GM21423 (cell line): ENCODE measurements around the gene PTPRN2.
"Not testable (repeated sequence)": the region's sequence is repeated elsewhere in the genome, so short reads cannot be mapped to it uniquely, and the experiment has no call there.

Experiments used
- ATAC-seq: cut with Tn5 transposase; IDR thresholded peaks from one replicate; pipeline ENCODE4 v1.9.1; 2021; ENCODE audit warnings: mild to moderate bottlenecking, moderate library complexity; ENCODE audit not compliant: unreplicated experiment

PTPRN2 gene

DNA sequence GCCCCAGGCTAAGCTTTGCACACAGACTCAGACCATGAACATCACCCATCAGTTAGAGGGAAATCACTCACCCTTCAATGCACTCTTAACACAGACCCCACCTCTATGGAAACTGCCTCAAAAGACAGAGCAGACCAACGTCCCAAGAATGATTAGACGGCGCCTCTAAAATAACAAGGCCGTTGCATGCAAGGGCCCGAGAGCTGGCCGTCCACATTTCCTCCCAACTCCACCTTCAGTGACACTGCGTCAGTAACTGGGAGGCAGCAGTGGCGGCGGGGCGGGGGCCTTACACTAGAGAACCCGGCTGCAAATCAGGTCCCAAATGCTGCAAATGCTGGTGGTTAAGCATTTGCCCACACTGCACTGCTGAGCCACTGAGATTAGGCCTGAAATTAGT is 115.0 kb downstream of the PTPRN2 start:
- ATAC-seq = no peak

DNA sequence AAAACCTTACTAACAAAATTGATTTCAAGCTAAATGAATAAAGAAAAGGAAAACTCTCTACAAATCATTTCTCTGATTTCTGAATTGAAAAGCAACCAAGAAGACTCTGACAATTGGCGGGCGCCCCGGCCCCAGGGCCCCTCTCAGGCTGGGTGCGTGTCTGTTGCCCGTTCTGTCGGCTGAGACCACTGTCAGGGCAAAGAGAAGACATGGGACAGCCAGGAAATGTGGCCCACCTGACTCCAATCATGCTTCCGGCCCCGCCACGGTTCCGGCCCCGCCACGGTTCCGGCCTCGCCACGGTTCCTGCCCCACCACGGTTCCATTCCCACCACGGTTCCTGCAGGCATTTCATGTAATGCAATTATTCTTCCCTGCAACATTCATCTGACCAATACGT is 115.9 kb downstream of the PTPRN2 start:
- no peak for ATAC-seq

DNA sequence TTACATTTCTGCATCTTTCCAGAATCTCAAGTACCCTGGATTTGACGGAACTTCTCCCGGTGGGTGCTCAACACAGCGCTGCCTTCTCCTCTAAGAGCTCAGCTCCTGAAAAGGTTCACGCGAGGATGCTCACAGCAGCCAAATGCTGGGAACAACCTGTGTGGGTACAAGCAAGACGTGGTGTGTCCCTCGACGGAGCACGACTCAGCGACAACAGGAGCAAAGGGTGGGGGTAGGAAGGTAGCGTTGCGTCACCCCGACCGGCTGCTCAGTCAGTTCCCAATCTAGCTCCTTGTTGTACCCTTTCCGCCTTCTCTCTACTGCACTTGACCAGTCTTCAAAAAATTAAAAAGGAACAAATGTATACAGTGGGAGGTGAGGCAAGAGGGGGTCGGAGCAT is 117.3 kb downstream of the PTPRN2 start:
- no peak for ATAC-seq

DNA sequence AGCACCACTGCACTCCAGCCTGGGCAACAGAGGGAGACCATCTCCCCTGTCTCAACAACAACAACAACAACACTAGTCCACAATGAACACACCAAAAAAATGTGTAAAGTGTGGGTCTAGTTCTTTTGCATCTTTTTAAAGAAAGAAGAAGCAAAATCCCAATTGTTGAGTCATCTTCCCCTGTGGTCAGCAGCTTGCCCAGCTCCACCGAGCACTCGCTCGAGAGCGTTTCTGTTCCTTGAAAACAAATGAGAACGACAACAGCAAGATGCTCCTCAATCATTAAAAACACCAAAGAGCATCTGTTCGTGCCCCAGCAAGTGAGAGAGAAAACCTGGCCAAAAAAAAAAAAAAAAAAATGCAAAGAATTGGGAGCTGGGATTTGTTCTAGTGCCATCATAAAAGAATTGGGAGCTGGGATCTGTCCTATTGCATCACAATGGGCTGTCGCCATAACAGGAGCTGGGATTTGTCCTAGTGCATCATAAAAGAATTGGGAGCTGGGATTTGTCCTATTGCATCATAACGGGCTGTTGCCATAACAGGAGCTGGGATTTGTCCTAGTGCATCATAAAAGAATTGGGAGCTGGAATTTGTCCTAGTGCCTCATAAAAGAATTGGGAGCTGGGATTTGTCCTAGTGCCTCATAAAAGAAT is 118.1 kb downstream of the PTPRN2 start:
- no peak for ATAC-seq

DNA sequence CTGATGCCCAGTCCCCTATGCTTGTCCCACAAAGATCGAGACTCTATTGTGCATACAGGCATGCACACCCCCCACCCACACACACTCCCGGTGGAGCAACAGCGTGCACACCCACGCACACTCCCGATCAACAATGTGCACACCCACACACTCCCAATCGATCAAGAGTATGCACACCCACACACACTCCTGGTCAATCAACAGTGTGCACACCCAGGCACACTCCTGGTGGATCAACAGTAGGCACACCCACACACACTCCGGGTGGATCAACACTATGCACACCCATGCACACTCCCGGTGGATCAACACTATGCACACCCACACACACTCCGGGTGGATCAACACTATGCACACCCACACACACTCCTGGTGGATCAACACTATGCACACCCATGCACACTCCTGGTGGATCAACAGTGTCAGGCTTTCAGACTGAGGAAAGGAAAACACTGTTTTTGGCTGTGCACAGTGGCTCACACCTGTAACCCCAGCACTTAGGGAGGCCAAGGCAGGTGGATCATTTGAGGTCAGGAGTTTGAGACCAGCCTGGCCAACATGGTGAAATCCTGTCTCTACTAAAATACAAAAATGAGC is 118.8 kb downstream of the PTPRN2 start:
- no peak for ATAC-seq

DNA sequence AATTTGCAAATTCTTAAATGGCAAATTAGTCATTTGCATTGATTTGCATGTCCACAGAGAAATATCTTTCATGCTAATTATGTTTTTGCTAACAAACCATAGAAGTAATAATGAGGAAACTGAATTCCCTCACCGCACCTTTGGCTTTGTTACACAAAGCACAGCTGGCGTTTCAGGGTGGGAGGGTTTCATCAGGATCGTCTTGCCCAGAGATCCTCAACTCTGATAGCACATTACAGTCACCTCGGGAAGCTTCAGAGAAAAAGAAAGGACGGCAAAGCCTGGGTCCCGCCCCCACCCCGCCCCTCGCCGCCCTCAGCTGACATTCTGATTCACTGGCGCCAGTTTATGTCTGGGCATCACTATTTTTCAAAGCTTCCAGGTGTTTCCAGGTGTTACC is 119.4 kb downstream of the PTPRN2 start:
- ATAC-seq = no peak

DNA sequence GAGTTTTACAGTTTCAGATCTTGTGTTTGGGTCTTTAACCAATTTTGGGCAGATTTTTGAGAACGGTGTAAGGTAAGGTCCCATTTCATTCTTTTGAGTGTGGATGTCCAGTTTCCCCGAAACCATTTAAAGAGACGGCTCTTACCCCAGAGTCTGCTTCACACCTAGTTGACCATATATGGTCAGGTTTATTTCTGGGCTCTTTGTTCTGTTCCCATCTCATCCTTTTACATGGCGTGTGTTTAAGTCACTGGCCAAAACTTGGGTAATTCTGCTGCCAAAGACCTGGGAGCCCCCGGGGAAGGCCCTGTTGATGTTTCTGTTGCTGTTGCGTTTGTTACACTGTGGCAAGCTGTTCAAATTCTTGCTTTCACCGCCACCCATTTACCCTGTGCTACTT is 120.1 kb downstream of the PTPRN2 start:
- no peak for ATAC-seq

DNA sequence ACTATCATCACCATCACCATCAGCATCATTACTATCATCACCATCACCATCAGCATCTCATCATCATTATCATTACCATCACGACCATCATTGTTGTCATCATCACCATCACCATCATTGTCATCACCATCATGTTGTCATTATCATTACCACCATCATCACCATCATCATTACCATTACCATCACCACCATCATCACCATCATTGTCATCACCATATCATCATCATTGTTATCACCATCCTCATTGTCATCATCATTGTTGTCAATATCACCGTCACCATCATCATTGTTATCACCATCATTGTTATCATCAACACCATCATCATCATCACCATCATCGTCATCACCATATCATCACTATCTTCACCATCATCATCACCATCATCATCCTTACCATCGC is 124.3 kb downstream of the PTPRN2 start:
- ATAC-seq = no peak

DNA sequence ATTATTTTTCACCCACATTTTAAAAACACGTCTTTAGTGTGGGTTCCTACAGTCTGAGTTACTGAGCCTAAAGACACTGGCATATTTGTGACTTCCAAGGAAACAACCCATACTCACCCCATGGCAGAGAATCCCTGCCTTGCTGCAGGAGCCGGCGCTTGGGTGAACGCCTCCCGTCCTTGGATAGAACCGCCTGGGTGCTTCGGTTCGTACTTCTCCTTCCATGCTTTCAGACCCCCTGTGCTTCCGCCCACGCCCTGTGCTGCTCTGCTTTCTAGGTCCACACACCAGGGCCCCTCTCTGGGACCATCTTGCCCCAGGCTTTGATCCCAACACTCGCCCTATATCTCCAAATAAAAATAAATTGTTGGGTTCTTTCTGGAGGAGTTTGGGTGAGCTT is 125.8 kb downstream of the PTPRN2 start:
- ATAC-seq = no peak

DNA sequence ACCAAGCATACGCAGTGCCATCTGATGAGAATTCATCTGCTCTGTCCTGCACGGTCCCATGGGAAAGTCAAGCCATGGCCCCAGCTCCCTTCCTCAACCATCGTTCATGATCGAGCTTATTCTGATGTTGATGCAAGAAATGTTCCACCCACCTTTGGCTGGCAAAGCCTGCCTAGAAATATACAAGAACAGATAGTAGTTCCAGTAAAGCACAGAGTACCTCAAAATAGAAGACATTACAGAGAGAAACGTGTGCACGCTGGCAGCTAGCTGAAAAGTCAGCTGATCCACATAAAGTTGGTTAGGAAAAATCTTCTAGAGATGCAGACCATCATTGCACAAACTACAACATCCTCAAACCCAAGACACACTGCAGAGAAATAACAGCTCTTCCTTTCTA is 127.0 kb downstream of the PTPRN2 start:
- no peak for ATAC-seq

DNA sequence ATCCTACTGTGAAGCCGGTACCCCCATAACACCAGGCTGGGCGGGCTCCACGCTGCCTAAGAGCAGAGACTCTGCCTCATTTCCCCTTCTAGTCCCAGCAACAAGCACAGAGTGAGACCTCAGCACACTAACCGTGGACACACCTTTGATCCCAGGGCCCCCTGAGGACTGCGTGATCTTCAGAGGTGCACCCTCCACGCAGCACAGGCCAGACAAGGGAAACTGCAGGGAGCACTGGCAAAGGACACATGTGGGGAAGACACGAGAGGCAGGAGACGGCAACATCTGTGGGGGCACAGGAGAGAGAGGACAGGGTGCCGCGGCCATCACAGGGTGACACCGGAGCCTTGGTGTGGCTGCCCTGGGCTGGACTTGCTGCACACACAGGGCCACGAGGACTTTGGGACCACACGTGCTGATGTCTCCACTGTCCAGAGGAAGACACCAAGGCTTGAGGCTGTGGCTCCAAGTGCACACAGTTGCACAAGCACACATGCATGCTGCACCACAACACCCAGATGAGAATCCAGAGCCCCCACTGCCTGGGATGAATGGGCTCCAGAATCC is 128.8 kb downstream of the PTPRN2 start:
- ATAC-seq = no peak

DNA sequence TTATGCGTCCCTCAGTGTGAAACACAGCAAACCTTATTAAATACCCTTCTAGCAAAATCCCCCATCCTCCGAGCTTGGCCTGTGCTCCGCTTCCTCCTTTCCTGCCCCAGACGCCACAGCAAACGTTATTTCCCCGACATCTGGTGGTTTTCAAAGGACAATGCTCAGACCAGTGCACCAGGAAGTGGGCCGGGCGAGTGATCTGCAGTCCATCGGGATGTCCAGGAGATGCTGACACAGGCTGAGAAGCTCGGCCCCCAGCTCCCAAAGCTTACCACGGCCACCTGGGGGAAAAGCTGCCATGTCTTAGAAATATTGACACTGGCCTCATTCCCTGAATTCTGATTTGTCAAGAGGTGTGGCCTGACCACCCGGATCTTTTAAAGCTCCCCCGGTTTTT is 129.5 kb downstream of the PTPRN2 start:
- no peak for ATAC-seq

DNA sequence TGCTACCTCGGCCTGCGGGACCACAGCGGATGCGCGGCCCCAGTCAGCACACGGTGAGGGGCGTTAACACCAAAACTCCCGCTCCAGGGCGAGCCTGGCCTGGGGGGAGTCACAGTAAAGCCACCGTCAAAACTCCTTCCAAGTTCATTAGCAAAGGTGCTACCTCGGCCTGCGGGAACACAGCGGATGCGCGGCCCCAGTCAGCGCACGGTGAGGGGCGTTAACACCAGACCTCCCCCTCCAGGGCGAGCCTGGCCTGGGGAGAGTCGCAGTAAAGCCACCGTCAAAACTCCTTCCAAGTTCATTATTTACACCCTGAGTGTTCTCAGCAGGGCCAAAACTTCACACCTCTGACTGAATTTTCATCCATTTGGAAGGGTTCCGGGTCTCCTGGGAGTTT is 130.0 kb downstream of the PTPRN2 start:
- ATAC-seq = not testable (repeated sequence)

DNA sequence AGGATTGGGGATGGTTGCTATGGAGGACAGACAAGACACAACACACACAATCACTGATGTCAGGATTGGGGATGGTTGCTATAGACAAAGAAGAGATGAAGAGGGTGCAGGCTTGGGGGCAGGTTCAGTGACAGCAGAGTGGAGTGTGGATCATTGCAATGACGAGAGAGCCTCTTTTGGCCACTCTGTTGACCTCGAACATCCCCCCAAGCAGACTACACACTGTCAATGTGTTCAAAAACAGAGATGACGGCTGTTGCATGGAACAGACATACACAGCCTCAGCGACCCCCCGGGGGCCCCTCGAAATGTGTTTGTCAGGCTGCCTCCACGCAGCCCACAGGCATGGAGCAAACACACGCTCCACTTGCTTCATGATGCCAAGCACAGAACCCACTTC is 133.0 kb downstream of the PTPRN2 start:
- no peak for ATAC-seq

DNA sequence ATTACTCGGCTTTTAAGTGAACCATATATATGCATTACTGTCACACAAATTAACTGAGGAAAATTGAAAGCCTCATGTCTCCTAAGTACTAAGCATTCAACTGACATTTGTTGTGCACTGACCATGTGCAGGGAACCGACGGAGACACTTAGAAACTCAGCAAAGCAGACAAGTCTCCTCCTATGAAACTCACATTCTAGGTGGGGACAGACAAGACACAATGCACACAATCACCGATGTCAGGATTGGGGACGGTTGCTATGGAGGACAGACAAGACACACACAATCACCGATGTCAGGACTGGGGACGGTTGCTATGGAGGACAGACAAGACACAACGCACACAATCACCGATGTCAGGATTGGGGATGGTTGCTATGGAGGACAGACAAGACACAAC is 134.0 kb downstream of the PTPRN2 start:
- ATAC-seq = no peak

DNA sequence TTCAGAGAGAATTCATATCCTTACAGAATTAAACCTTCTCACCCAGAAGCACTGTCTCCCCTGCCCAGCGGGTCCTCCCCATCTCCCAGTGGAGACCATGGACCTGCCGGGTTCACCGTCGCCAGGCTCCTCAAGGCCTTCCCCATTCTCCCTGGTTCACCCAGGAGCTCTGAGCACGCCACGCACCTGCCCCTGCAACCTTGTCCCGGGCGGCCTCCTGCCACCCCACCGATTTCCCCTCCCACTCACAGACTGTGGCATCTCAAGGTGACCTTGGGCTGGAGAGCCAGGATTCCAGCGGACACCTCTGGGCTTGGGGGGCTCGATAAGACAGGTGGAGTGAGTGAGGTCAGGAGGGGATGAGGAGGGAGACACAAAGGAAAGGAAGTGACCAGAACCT is 135.3 kb downstream of the PTPRN2 start:
- ATAC-seq = no peak

DNA sequence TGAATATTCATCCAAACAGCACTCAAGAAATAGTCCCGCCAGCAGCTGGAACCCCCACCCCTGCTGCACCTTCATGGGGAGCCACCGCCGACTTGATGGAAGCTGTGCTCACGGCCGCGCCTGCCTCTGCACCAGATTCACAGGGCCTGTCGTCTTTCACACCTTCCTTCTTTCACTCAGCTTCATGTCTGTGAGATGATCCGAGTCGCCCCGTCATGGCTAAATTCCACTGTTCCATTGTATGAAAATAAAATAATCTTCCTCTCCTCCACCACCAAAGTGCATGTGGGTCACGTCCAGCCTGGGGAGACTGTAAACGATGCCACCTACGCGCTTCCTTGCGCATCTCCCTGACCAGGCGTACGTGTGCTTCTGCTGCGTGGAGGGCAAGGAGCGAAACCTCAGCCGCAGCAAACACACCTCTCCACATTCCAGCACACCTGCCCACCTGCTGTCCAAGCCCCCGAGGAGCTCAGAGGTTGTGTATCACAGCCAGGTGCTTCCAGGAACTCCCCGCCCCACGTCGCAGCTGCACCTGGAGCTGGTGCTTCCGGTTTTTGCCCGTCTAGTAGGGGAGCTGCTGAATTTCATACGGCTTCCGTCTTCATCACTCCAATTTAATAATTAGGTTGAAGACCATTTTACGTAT is 137.0 kb downstream of the PTPRN2 start:
- no peak for ATAC-seq

DNA sequence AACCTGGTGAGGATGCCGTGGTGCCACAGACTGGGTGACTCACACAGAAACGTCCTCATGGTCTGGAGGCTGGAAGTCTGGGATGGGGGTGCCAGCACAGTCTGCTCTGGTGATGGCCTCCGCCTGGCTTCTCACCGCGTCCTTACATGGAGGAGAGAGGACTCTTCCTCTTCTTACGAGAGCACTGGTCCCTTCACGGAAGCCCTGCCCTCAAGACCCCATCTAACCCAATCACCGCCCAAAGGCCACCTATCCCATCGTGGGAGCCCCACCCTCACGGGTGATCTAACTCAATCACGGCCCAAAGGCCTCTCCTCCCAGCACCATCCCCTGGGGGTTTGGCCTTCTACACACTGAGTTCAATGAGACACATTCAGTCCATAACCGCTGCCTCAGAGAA is 137.7 kb downstream of the PTPRN2 start:
- no peak for ATAC-seq

DNA sequence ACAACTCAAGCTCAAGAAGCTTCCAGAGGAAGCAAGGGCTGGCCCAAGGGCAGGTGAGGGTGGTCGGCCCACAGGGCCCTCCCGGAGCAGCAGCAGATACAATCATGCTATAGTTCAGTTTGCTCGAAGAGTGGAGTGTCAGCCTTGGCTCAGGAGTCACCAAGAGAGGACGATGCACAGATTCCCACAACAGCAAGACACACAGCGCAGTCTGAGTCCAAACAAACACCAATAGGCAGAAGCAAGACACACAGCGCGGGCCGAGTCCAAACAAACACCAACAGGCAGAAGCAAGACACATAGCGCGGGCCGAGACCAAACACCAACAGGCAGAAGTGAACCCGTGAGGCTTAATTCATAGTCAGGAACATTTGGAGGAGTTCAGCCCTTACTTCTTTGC is 138.4 kb downstream of the PTPRN2 start:
- ATAC-seq = no peak

DNA sequence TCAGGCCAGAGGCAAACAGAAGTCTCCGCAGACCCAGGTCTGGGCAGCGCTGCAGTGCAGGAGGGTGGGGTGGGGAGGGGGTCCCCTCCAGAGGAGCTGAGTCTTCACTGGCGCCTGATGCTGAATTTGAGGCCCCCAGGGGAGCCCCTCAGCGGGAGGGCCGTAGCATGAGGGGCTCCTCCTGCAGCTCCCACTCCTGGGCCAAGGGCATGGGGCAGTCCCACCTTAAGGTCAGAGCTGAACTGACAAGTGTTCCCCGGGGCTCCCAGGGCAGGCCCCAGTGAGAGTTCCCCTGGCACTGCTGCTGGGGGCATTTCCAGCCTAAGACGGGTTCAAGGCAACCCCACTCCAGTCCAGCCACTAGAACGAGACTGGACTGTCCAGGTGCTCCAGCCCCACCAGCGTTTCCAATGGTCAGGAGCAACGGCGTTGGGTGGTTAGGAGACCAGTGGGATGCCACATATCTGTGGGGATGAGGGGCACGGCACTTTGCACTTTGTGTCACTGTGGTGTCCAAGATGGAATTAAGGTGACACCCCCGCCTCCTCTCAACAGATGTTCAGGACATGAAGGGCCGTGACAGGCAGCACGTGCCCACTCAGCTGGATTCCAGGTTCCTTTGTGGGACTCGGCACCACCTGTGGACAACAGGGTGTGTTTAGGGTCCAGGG is 139.1 kb downstream of the PTPRN2 start:
- no peak for ATAC-seq

DNA sequence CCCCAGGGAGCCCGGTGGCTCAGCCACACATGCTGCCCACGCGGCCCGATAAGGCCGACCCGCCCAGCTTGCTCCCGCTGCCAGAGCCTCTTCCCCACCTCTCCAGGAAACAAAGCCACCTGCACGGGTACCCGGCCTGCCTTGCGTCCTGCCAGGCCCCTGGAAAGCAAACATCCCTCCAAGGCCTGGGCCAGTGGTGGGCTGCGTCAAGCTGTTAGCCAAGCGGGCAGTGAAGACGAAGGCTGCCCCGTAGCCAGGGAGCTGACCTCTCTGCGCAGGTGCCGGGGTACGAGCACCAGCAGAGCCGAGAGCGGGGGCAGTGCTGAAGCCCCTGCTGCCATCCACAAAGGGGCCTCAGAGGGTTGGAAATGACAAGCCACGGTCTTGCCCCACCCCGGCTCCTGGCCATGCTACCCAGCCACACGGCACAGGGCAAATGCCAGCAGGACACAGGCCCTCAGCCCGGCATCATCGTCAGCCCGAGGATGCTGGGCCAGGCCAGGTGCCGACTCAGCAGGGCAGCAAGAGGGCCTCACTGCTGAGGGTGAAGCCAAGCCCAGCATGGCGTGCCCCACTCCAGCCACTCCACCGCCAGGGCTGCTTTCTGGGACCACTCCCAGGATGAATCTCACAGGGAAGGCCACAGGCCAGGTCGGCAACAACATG is 140.0 kb downstream of the PTPRN2 start:
- no peak for ATAC-seq
